ENCODE results near the gene RNF166.

Gene RNF166

GRCh38 chr16:88712362-88712979 lies 6.3 kb upstream of the RNF166 start:
- in situ Hi-C loops (cut with HindIII; ENCODE audit: low sequenced_read_pairs): no loop called here

GRCh38 chr16:88711750-88712340 lies 5.6 kb upstream of the RNF166 start:
- in situ Hi-C loops (cut with HindIII; ENCODE audit: low sequenced_read_pairs): no loop called here

GRCh38 chr16:88710556-88710955 lies 4.3 kb upstream of the RNF166 start:
- in situ Hi-C loops (cut with HindIII; ENCODE audit: low sequenced_read_pairs): no loop called here

DNA sequence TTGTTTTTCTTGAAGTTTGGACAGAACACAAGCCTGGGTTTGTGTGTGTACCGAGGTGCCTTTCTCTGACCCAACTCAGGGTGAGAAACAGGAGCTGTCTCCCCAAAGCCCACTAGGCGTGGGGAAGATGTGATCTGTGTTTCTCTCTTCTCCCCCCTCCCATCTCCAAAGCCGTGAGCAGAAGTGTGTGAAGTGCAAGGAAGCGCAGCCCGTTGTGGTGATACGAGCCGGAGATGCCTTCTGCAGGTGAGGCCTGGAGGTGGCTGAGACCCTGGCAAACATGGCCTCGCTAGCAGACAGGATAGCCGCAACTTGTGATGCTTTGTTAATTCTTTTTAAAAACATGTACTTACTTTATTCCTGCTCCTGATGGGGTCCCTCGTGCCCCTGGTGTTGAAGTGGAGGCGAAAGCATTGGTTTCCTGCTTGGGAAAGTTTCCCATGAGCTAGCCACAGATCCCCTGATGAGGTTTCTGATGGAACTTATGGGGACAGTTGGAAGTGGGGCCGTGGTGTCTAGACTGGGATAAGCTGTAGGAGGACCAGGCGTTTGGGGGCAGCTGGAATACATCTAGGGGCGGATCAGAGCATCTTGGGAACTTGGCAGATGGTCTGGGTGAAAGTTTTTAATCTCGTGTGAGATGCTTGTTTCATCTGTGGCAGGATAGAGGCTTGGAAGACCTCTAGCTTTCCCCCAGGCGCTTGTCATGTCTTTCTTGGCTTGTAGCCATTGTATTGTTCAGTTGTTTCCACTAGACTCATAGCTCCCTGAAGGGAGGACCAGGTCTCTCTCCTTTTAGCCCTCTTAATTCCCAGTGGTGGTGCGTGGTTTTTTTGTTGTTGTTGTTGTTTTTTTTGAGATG lies 988 bp upstream of the RNF166 start:
- in situ Hi-C loops (cut with HindIII; ENCODE audit: low sequenced_read_pairs): no loop called here

DNA sequence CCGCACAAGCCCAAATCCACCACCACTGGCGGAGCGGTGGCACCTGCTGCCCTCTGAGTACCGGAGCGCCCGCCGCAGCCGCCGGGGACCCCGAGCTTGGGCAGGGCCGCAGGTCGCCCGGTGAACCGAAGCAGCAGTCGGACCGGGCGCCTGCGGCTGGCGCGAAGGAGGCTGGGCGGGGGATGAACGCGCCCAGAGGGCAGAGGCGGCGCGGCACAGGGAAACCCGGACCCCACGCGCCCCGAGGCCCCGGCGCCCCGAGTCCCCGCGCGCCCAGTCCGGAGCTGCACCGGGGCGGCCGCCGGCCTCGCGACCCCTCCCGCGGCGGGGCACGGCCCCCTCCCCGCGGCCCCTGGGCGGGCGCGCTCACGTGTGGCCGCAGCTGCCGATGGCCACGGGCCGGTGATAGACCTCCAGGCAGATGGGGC lies 393 bp downstream of the RNF166 start:
- in situ Hi-C loops (cut with HindIII; ENCODE audit: low sequenced_read_pairs): no loop called here

GRCh38 chr16:88705076-88705684 lies 1.0 kb downstream of the RNF166 start:
- in situ Hi-C loops (cut with HindIII; ENCODE audit: low sequenced_read_pairs): no loop called here

GRCh38 chr16:88703486-88704309 lies 2.5 kb downstream of the RNF166 start:
- in situ Hi-C loops (cut with HindIII; ENCODE audit: low sequenced_read_pairs): no loop called here

- in situ Hi-C loops (cut with HindIII; ENCODE audit: low sequenced_read_pairs): no loop called here
Observed at GRCh38 chr16:88702371-88703210, 3.6 kb downstream of the RNF166 start.

- in situ Hi-C loops (cut with HindIII; ENCODE audit: low sequenced_read_pairs): no loop called here
Observed at GRCh38 chr16:88701581-88702370, 4.4 kb downstream of the RNF166 start.

DNA sequence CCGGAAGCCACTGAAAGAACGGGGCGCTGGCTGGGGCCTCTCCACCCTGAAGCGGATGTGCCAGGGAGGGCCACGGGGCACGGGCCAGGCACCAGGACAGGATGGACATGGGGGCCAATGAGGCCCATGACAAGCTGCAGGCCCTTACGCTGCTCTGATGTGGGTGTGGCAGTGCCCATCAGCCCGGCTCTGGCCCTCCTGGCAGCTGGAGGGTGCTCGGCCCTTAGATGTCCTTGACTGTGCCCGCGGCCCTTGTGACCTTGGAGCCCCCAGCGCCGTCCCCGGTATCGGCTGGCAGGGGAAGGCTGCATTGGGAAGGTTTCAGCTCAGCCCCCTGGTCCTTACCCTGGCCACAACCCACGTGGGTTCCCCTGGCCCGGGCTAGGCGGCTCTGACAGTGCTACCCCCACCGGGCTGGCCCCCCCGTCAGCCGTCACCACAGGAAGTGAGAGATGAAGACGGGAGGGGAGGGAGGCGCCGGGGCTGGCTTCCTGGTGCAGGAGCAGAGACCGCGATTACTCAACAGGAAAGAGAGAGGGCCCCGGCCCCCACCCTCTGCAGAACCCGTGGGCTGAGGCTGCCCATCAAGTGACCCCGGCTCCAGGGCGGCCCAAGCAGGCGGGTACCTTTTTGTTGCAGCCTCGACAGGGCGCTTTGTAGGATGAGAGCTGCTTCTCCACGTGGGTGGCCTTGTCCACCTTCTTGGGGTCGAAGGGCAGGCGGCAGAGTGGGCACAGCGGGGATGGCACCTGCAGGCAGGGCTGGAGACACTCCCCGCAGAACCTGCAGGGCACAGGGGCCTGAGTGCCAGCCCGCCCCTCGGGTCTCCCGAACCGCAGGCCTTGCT lies 5.3 kb downstream of the RNF166 start:
- in situ Hi-C loops (cut with HindIII; ENCODE audit: low sequenced_read_pairs): no loop called here

GRCh38 chr16:88700322-88700635 lies 5.9 kb downstream of the RNF166 start:
- in situ Hi-C loops (cut with HindIII; ENCODE audit: low sequenced_read_pairs): no loop called here

GRCh38 chr16:88699180-88699579 lies 7.0 kb downstream of the RNF166 start:
- in situ Hi-C loops (cut with HindIII; ENCODE audit: low sequenced_read_pairs): no loop called here

GRCh38 chr16:88698646-88699045 lies 7.6 kb downstream of the RNF166 start:
- in situ Hi-C loops (cut with HindIII; ENCODE audit: low sequenced_read_pairs): no loop called here

DNA sequence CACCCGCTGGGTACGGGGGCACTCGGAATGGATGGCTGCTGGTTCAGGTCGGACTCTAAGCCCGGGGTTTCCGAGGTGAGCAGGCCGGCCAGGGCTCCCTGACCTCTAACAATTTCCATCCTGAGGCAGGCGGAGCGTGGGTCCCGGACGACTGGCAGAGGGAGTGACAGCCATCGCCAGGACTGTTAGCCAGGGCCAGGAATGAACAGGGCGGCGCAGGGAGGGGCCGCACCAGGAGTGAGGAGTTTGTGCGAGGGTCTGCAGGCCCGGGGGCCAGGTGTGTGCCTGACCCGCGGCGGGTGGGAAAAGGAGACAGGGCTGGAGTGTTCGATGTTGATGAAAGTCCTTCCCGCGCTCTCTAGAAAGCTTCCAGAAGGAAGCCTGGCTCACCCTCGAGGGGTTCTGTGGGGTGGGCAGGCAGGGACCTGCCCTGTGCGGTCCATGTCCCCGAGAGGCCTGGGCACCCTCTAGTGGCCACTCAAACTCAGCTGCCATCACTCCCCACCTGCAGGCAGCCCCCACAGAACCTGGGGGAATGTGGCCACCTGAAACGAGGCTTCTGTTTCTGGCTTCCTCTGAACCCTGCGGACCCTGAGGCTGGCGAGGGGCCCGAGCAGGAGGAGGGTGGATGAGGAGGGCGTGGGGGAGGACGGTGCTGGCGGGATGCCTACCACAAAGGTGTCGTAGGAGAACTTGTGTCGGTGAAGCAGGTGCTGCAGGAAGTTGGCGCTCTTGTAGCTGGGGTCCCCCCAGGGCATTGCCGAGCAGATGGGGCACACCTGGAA lies 8.2 kb downstream of the RNF166 start:
- in situ Hi-C loops (cut with HindIII; ENCODE audit: low sequenced_read_pairs): no loop called here

DNA sequence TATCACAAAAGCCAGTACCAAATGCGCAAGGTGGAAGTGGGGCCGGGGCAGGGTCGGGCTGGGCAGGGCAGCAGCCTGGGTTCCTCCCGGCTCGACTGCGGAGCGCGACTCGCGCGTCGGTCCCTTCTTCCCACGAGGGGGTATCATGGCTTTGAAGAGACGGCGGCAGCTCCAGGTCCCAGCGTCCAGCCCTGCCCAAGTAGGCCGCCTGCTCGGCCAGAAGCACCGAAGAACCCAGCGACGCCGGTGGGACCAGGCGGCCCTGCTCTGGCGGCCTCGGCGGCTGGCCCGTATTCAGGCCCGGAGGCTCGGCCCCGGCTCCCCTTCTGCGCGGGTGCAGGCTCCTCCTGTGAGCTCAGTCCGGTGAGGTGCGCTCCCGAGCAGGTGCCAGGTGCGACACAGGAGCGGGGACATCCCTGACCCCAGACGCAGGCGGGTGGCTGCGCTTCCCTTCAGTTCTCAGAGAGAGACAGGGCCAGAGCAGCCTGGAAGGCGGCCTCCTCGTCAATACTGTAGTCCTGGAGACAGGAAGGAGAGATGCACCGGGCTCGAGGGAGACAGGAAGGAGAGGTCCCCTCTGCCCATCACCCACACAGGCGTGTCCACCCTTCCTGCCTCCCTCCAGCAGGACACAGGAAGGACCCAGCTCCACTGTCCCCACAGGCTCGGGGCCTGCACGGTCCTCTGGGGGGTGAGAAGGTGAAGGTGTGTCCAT lies 8.9 kb downstream of the RNF166 start:
- in situ Hi-C loops (cut with HindIII; ENCODE audit: low sequenced_read_pairs): no loop called here

DNA sequence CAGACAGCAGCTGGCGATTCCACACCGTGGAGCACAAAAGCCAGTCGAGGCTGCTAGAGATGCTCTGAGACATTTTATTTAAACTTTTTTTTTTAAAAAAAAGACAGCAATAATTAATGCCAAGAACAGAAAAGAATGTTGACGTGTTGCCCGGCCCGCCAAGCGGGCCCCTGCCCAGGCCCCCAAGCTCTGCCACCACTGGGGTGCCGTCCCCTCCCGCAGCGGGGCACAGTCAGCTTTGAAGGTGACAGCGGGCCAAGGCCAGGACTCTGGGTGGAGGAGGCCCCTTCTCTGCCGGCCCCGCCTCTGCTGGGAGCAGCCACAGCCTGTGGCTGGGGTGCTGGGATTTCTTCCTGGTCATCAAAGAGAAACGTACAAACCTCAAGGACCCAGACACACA lies 9.8 kb downstream of the RNF166 start:
- in situ Hi-C loops (cut with HindIII; ENCODE audit: low sequenced_read_pairs): no loop called here

DNA sequence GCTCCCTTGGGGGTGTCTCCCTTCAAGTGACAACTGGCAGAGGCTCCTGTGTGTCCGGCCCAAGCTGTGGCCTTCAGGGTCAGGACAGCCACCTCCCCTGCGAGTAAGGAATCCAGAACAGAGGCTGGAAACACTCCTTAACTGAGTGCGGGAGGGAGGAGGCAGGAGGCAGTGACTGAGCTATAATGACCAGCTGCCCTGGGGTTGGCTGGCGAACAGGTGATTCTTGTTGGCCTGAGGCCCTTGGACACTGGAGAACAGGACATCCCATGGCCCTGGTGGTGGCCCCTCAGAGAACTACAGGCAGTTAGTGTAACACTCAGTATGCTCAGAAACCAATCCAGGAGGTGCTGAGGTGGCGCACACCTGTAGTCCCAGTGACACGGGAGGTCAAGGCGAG lies 10.5 kb downstream of the RNF166 start:
- in situ Hi-C loops (cut with HindIII; ENCODE audit: low sequenced_read_pairs): no loop called here
